Measurements from ENCODE around the gene HSD3B7.
A peak's percentile ranks its signal among the peaks of the same experiment; 100 is the strongest.

GRCh38 chr16:30956601-30957455 lies 28.2 kb upstream of the HSD3B7 start:
- peak; percentile 66; the same call in 1 of the 2 replicates for TF ChIP-seq CTCF (conservative IDR thresholded peaks at IDR 0.05; ENCODE audit: low read length)
- no peak for TF ChIP-seq EZH2phosphoT487 (IDR thresholded peaks at IDR 0.05; ENCODE audit: borderline replicate concordance, low read depth, low read length)

Measured in OCI-LY7 (cell line).